Sigmoid colon (tissue), 7 donors: ENCODE measurements around the gene SEMA3B. TPM values are rescaled to one million over a fixed set of nuclear protein-coding genes. Genes with fewer than 3 reads are reported as not detected.
A peak's percentile ranks its signal among the peaks of the same experiment; 100 is the strongest.

Source experiments
- DNase-seq: peaks from one replicate; pipeline ENCODE4 v3.0.0-alpha.2; 2019
- H3K27ac ChIP-seq, 4 donors: fragments of 200-600 bp; sonication (generic); one replicate each; pipeline ENCODE4 v1.5.1; 2016 to 2019; ENCODE audit warnings: mild to moderate bottlenecking in 1 of 4
- H3K27me3 ChIP-seq, 3 donors: fragments of 200-600 bp; sonication (generic); one replicate each; pipeline ENCODE4 v1.5.1; 2019; ENCODE audit warnings: mild to moderate bottlenecking in 1 of 3
- H3K36me3 ChIP-seq, 4 donors: fragments of 200-600 bp; sonication (generic); one replicate each; pipeline ENCODE4 v1.5.1; 2016 to 2019
- H3K4me1 ChIP-seq, 4 donors: fragments of 200-600 bp; sonication (generic); one replicate each; pipeline ENCODE4 v1.5.1; 2017 to 2019
- H3K4me3 ChIP-seq, 4 donors: fragments of 200-600 bp; sonication (generic); one replicate each; pipeline ENCODE4 v1.5.1; 2017 to 2019; ENCODE audit warnings: mild to moderate bottlenecking in 2 of 4, moderate library complexity in 1 of 4
- H3K9me3 ChIP-seq, 4 donors: fragments of 200-600 bp in 3 of 4; sonication (generic) in 3 of 4; one replicate each; pipeline versions ENCODE4 v1.5.1 to v1.6.1; 2013 to 2019
- EP300 ChIP-seq, 4 donors: sonication (generic); formaldehyde crosslinking; IDR thresholded peaks; one replicate each; pipeline ENCODE4 v1.6.1; 2017; ENCODE audit warnings: antibody characterized with exemption in 4 of 4
- POLR2A ChIP-seq, 2 donors: fragments of 450-650 bp; IDR thresholded peaks; one replicate each; pipeline ENCODE4 v1.6.1; 2016; ENCODE audit warnings: antibody characterized with exemption in 2 of 2, mild to moderate bottlenecking in 2 of 2, moderate library complexity in 2 of 2
- POLR2AphosphoS5 ChIP-seq, 4 donors: sonication (generic); formaldehyde crosslinking; IDR thresholded peaks; one replicate each; pipeline ENCODE4 v1.6.1; 2017; ENCODE audit warnings: antibody characterized with exemption in 4 of 4
- WGBS, 2 donors: extraction: QIAGEN DNeasy Blood & Tissue Kit; methylation state at CpG; one replicate each; pipeline ENCODE4 v1.1.7; 2013; 5-methylcytosine and 5-hydroxymethylcytosine counted together
- intact Hi-C: fragments of 100-400 bp; cut with DNase I; formaldehyde crosslinking; loops from one replicate; pipeline ENCODE4 v1.15.1; 2023
- polyA plus RNA-seq, 3 donors: library from polyadenylated mRNA; stranded (reverse); fragments of 200-250 nt; gene quantifications; one replicate each; pipeline ENCODE4 v1.2.3, GENCODE V29; 2013
- total RNA-seq, 4 donors: library from RNA; depleted of rRNA; stranded (reverse); fragments of >200 nt; gene quantifications; one replicate each; pipeline ENCODE4 v1.1.0, GENCODE V29; 2016
- TF ChIP-seq, protein P1 (sequence below), 4 experiments: fragments of 450-650 bp in 3 of 4; fragments of 200-600 bp in 1 of 4; IDR thresholded peaks; one replicate each; pipeline ENCODE4 v1.5.1; 2016 to 2019; ENCODE audit warnings: antibody characterized with exemption in 4 of 4, mild to moderate bottlenecking in 3 of 4, moderate library complexity in 2 of 4
- donor health status: healthy with polysubstance abuse.
- donor health status: Bipolar disorder and iron deficiency.
- donor health status: healthy.

The SEMA3B gene
- total and polyA plus RNA-seq, 7 donors: 7.9 to 54.6 (median 24.6) TPM

DNA sequence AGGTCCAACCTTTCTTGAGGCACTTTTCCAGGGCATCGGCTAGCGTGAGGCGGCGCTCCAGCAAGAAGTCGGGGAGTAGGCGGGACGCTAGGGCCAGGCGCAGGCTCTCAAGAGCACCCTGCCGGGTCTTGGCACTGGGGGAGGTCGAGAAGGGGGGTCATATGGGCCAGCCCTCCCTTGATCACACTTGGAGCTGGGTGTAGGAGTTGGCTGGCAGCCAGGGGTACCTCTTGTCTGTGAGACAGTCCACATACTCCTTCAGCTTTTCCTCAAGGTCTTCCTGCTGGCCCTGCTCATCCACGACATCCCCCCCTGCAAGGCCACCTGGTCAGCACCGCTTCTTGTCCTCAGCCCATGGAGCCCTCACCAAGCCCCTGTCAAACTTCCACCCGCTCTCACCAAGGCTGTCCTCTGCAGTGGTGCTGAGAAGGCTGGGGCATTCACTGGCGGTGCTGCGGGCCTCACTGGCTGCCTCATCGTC, 21.3 kb downstream of the SEMA3B start:
- Histone ChIP-seq H3K9me3 (no peaks in the 10 kb centered on the region), H3K27ac (no peak overlapping the region), H3K27me3 (no peaks in the 10 kb centered on the region), H3K4me3 (no peak overlapping the region), H3K36me3 (peaks cover 15 to 44% (median 29%) of the 10 kb centered on the region in 4 donors), H3K4me1 (peaks cover 0 to 31% (median 26%) of the 10 kb centered on the region in 4 donors)
- intact Hi-C loops: no loop called here
- TF ChIP-seq POLR2A (IDR thresholded peaks at IDR 0.05): no peak
- TF ChIP-seq, protein P1, sequence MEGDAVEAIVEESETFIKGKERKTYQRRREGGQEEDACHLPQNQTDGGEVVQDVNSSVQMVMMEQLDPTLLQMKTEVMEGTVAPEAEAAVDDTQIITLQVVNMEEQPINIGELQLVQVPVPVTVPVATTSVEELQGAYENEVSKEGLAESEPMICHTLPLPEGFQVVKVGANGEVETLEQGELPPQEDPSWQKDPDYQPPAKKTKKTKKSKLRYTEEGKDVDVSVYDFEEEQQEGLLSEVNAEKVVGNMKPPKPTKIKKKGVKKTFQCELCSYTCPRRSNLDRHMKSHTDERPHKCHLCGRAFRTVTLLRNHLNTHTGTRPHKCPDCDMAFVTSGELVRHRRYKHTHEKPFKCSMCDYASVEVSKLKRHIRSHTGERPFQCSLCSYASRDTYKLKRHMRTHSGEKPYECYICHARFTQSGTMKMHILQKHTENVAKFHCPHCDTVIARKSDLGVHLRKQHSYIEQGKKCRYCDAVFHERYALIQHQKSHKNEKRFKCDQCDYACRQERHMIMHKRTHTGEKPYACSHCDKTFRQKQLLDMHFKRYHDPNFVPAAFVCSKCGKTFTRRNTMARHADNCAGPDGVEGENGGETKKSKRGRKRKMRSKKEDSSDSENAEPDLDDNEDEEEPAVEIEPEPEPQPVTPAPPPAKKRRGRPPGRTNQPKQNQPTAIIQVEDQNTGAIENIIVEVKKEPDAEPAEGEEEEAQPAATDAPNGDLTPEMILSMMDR (IDR thresholded peaks at IDR 0.05): no peak
- TF ChIP-seq EP300 (IDR thresholded peaks at IDR 0.05): no peak
- TF ChIP-seq POLR2AphosphoS5 (IDR thresholded peaks at IDR 0.05): no peak
- DNase-seq: peak; percentile 66
- WGBS, 2 donors: 93 to 96% methylated on average over 16 of the region's 16 CpGs

DNA sequence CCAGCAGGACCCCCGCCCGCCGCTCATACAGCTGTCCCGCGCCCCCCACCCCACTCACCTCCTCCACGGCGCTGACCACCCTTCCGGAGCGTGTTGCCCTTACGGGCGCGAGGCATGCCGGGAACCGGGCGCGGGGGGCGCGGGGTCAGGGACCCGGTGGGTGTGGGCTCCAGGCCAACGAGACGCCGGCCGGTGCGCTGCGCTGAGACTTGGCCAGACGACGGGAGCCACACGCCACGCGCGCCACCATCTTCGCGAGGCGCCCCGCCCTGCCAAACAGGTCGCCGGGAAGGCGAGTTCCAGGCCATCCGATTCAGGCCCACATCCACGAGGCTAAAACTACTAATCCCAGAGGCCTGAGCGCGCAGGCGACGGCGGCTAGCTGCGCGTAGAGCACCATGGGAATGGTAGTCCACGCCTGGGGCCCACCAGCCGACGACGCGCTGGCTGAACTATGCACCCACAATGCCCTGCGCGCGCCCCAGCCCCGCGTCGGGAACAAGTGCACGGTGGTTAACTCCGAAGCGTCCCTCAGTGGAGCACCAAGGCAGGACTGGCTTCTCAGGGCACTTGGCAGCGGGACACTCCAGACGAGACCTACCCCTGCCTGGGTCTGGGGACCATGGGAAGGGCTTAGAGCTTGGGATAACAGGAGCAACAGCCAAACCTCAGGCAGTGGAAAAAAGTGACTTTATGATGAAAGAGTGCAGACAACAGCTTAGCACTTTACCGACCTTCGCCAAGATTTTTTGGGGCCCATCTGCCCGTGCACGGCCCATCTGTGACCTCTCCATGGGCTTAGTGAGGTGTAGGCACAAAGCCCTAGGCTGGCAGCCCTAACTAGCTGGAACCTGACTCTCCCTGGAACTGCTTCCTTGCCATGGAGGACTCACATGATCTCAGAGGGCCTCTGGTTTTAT, 23.5 kb downstream of the SEMA3B start, which contains the start of gene IFRD2:
IFRD2 (minus strand) TSS at position 271 of the 920 bp plus-strand sequence; CDS start at position 116, 155 bp downstream.
- TF ChIP-seq POLR2A (IDR thresholded peaks at IDR 0.05): peak in 1 of 2 donors; percentile 53
- TF ChIP-seq, protein P1 (IDR thresholded peaks at IDR 0.05): no peak
- peak; percentile 73 to 94 (median 83) for TF ChIP-seq POLR2AphosphoS5 (IDR thresholded peaks at IDR 0.05)
- TF ChIP-seq EP300 (IDR thresholded peaks at IDR 0.05): no peak
- peak; percentile 99 for DNase-seq
- no peaks in the 10 kb centered on the region for H3K27me3 ChIP-seq
- WGBS, 2 donors: 1 to 2% methylated on average over 67 of the region's 67 CpGs
- no peaks in the 10 kb centered on the region for H3K9me3 ChIP-seq
- H3K27ac ChIP-seq: peak within 1 kb of the TSS; percentile 88 to 95 (median 91)
- peaks cover 0 to 31% (median 26%) of the 10 kb centered on the region in 4 donors for H3K4me1 ChIP-seq
- intact Hi-C loops: no loop called here
- H3K36me3 ChIP-seq: peaks cover 15 to 32% (median 25%) of the 10 kb centered on the region in 4 donors
- H3K4me3 ChIP-seq: peak within 1 kb of the TSS; percentile 85 to 100 (median 92)

DNA sequence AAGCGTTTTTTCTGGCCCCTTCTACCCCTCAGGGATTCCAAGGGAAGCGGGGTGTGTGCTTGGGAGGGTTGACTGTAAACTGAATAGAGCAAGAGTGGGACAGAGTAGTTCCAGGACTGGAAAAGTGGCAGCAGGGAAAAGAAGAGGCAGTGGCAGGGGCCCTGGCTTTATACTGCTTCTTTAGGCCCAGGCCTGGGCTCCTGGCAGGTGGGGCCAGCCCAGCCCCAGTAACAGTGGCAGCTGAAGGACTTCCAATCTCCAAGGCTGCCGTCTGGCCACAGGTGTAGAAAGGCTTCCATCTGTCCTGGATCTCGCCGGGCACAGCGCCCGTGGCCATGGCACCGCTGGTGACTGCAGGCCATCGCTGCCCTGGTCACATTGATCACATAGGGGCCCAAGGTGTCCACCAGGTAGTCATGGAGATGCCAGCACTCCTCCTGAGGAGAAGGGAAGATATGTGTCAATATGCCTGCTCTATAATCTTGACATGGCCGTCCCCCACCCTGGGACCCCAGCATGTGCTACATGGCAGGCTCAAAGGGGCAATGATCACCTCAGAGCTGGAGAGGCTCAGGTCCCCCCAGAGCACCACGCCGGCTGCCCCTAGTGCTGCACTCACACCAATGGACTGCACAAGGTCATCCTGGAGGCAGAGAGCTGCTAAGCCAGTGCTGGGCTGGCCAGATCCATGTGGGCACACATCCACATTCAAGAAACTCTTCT, 24.3 kb downstream of the SEMA3B start:
- Histone ChIP-seq H3K36me3 (peaks cover 9 to 24% (median 20%) of the 10 kb centered on the region in 4 donors), H3K4me1 (peaks cover 0 to 38% (median 29%) of the 10 kb centered on the region in 4 donors), H3K27me3 (no peaks in the 10 kb centered on the region), H3K4me3 (peak overlapping the region in 3 of 4 donors; percentile 85 to 100 (median 86)), H3K9me3 (no peaks in the 10 kb centered on the region), H3K27ac (peak overlapping the region; percentile 88 to 95 (median 91))
- TF ChIP-seq, protein P1 (IDR thresholded peaks at IDR 0.05): no peak
- TF ChIP-seq POLR2AphosphoS5 (IDR thresholded peaks at IDR 0.05) (no peak), EP300 (IDR thresholded peaks at IDR 0.05) (no peak), POLR2A (IDR thresholded peaks at IDR 0.05) (no peak)
- peak; percentile 68 for DNase-seq
- WGBS, 2 donors: 77 to 82% methylated on average over 12 of the region's 12 CpGs
- intact Hi-C loops: no loop called here

DNA sequence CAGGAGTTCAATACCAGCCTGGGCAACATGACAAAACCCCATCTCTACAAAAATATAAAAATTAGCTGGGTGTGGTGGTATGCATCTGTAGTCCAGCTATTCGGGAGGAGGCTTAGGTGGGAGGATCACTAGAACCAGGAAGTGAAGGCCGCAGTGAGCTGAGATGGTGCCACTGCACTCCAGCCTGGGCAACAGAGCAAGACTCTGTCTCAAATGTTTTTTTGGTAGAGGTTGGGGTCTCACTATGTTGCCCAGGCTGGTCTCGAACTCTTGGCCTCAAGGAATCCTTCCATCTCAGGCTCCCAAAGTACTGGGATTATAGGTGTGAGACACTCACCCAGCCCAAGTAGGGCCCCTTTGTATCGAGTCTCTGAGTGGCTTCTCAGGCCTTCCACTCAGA, 25.1 kb downstream of the SEMA3B start:
- WGBS, 2 donors: 93 to 94% methylated on average over 4 of the region's 4 CpGs
- intact Hi-C loops: no loop called here
- H3K4me1 ChIP-seq: peaks cover 3 to 46% (median 36%) of the 10 kb centered on the region in 4 donors

More for the DNA sequence above, 25.1 kb downstream of the SEMA3B start:
- peaks cover 4 to 15% (median 12%) of the 10 kb centered on the region in 4 donors for H3K36me3 ChIP-seq
- no peaks in the 10 kb centered on the region for H3K27me3 ChIP-seq
- H3K9me3 ChIP-seq: no peaks in the 10 kb centered on the region
- H3K4me3 ChIP-seq: no peak overlapping the region
- TF ChIP-seq, protein P1 (IDR thresholded peaks at IDR 0.05): no peak
- no peak for TF ChIP-seq EP300 (IDR thresholded peaks at IDR 0.05)
- no peak for TF ChIP-seq POLR2AphosphoS5 (IDR thresholded peaks at IDR 0.05)
- no peak for TF ChIP-seq POLR2A (IDR thresholded peaks at IDR 0.05)
- DNase-seq: no peak
- peak overlapping the region in 2 of 4 donors; percentile 94 to 95 for H3K27ac ChIP-seq
